Medulla oblongata (tissue), 1 donor: ENCODE results near the gene BTBD3.

Experiments used
- DNase-seq: peaks from one replicate; pipeline ENCODE4 v3.0.0-alpha.2; 2015; ENCODE audit errors: extremely low spot score

BTBD3 gene

GRCh38 chr20:11970243-11970836 lies 52.6 kb downstream of the BTBD3 start:
- no peak for DNase-seq

GRCh38 chr20:11972478-11972877 lies 54.8 kb downstream of the BTBD3 start:
- DNase-seq: peak; percentile 62
